IPS-20b (cell line): ENCODE results near the gene RDH14.

Experiments
- H3K27ac ChIP-seq: one replicate; pipeline ENCODE4 v1.5.1; 2013; ENCODE audit warnings: low read length
- H3K27me3 ChIP-seq: 2 replicates; pipeline ENCODE4 v1.6.1; 2013; ENCODE audit warnings: mild to moderate bottlenecking, low read length, inconsistent platforms; ENCODE audit not compliant: insufficient read depth
- H3K36me3 ChIP-seq: 2 replicates; pipeline ENCODE4 v1.6.1; 2013; ENCODE audit warnings: low read depth, mild to moderate bottlenecking, inconsistent platforms, low read length, moderate library complexity; ENCODE audit not compliant: insufficient read depth
- H3K4me1 ChIP-seq: 2 replicates; pipeline ENCODE4 v1.6.1; 2013; ENCODE audit warnings: mild to moderate bottlenecking, control low read depth, inconsistent platforms, low read length, moderate library complexity; ENCODE audit not compliant: insufficient read depth
- H3K4me3 ChIP-seq: 2 replicates; pipeline ENCODE4 v1.5.1; 2013; ENCODE audit warnings: mild to moderate bottlenecking, low read length, inconsistent platforms
- H3K9ac ChIP-seq: 2 replicates; pipeline ENCODE4 v1.6.1; 2013; ENCODE audit warnings: low read depth, mild to moderate bottlenecking, inconsistent platforms, low read length, moderate library complexity
- H3K9me3 ChIP-seq: 2 replicates; pipeline ENCODE4 v1.6.1; 2013; ENCODE audit warnings: mild to moderate bottlenecking, low read depth, low read length, inconsistent platforms; ENCODE audit not compliant: insufficient read depth

RDH14 gene

GRCh38 chr2:18518116-18519111 is 42.0 kb downstream of the RDH14 start:
- Histone ChIP-seq H3K36me3 (no peaks in the 10 kb centered on the region), H3K4me1 (peaks cover 12% of the 10 kb centered on the region), H3K4me3 (no peak overlapping the region), H3K9me3 (no peaks in the 10 kb centered on the region), H3K9ac (no peak overlapping the region), H3K27ac (no peak overlapping the region), H3K27me3 (no peaks in the 10 kb centered on the region)

- H3K4me3 ChIP-seq: no peak overlapping the region
- no peaks in the 10 kb centered on the region for H3K9me3 ChIP-seq
- H3K4me1 ChIP-seq: peaks cover 12% of the 10 kb centered on the region
- no peaks in the 10 kb centered on the region for H3K27me3 ChIP-seq
- no peak overlapping the region for H3K27ac ChIP-seq
- H3K9ac ChIP-seq: no peak overlapping the region
- no peaks in the 10 kb centered on the region for H3K36me3 ChIP-seq
Measured at GRCh38 chr2:18517386-18517785, 43.1 kb downstream of the RDH14 start.

GRCh38 chr2:18516112-18516511 is 44.3 kb downstream of the RDH14 start:
- no peaks in the 10 kb centered on the region for H3K36me3 ChIP-seq
- H3K9me3 ChIP-seq: no peaks in the 10 kb centered on the region
- no peak overlapping the region for H3K4me3 ChIP-seq
- H3K27me3 ChIP-seq: no peaks in the 10 kb centered on the region
- H3K9ac ChIP-seq: no peak overlapping the region
- H3K4me1 ChIP-seq: peaks cover 12% of the 10 kb centered on the region
- no peak overlapping the region for H3K27ac ChIP-seq

GRCh38 chr2:18514526-18515461 is 45.7 kb downstream of the RDH14 start:
- Histone ChIP-seq H3K9ac (no peak overlapping the region), H3K27ac (no peak overlapping the region), H3K27me3 (no peaks in the 10 kb centered on the region), H3K36me3 (no peaks in the 10 kb centered on the region), H3K4me3 (no peak overlapping the region), H3K4me1 (peaks cover 5% of the 10 kb centered on the region; the same call in 1 of the 2 replicates), H3K9me3 (no peaks in the 10 kb centered on the region)

GRCh38 chr2:18510775-18511174 is 49.7 kb downstream of the RDH14 start:
- Histone ChIP-seq H3K36me3 (no peaks in the 10 kb centered on the region), H3K9me3 (no peaks in the 10 kb centered on the region), H3K4me3 (no peak overlapping the region), H3K27ac (no peak overlapping the region), H3K4me1 (0 out of 2 replicates have a peak, but pooled peaks cover 3% of the 10 kb centered on the region), H3K9ac (no peak overlapping the region), H3K27me3 (no peaks in the 10 kb centered on the region; the same call in 1 of the 2 replicates)

- Histone ChIP-seq H3K27me3 (no peaks in the 10 kb centered on the region; the same call in 1 of the 2 replicates), H3K4me3 (no peak overlapping the region), H3K36me3 (no peaks in the 10 kb centered on the region), H3K4me1 (no peaks in the 10 kb centered on the region), H3K9me3 (no peaks in the 10 kb centered on the region), H3K27ac (no peak overlapping the region), H3K9ac (no peak overlapping the region)
Measured at GRCh38 chr2:18506883-18507509, 53.5 kb downstream of the RDH14 start.

- no peak overlapping the region for H3K4me3 ChIP-seq
- no peaks in the 10 kb centered on the region for H3K4me1 ChIP-seq
- H3K36me3 ChIP-seq: no peaks in the 10 kb centered on the region
- H3K9ac ChIP-seq: no peak overlapping the region
- H3K9me3 ChIP-seq: no peaks in the 10 kb centered on the region
- H3K27ac ChIP-seq: no peak overlapping the region
- no peaks in the 10 kb centered on the region; the same call in 1 of the 2 replicates for H3K27me3 ChIP-seq
Measured at GRCh38 chr2:18505703-18506341, 54.6 kb downstream of the RDH14 start.
